GM12801 (cell line): ENCODE results near the gene FRMD4B.

ENCODE experiments used
- CTCF ChIP-seq: IDR thresholded peaks from one replicate; pipeline ENCODE4 v1.5.1; 2011; ENCODE audit warnings: control low read depth; ENCODE audit not compliant: insufficient read length; ENCODE audit errors: extremely low read depth

Gene FRMD4B

GRCh38 chr3:69193749-69194148 lies 192.1 kb downstream of the FRMD4B start:
- TF ChIP-seq CTCF = no peak

GRCh38 chr3:69191516-69191915 lies 194.4 kb downstream of the FRMD4B start:
- TF ChIP-seq CTCF = no peak

- TF ChIP-seq CTCF = no peak
Observed at GRCh38 chr3:69189487-69189886, 196.4 kb downstream of the FRMD4B start.

GRCh38 chr3:69186575-69187093 lies 199.3 kb downstream of the FRMD4B start:
- TF ChIP-seq CTCF = no peak

- no peak for TF ChIP-seq CTCF
Observed at GRCh38 chr3:69182588-69183316, 203.1 kb downstream of the FRMD4B start.

GRCh38 chr3:69181592-69182211 lies 204.2 kb downstream of the FRMD4B start:
- TF ChIP-seq CTCF = no peak

- TF ChIP-seq CTCF = no peak
Observed at GRCh38 chr3:69180869-69181591, 204.9 kb downstream of the FRMD4B start.
